HuH-7.5 (cell line): Measurements from ENCODE around the gene TNNT3.
"Not testable (repeated sequence)": the region's sequence is repeated elsewhere in the genome, so short reads cannot be mapped to it uniquely, and the experiment has no call there.

ENCODE experiments used
- DNase-seq: peaks from one replicate; pipeline ENCODE4 v3.0.0; 2011; ENCODE audit warnings: low spot score

Gene TNNT3

GRCh38 chr11:1935156-1936071, 15.9 kb downstream of the TNNT3 start:
- DNase-seq = no peak

- DNase-seq = no peak
These were observed 16.7 kb downstream of the TNNT3 start for GRCh38 chr11:1936072-1936780.

GRCh38 chr11:1936781-1937615, 17.5 kb downstream of the TNNT3 start:
- DNase-seq = no peak

- no peak for DNase-seq
These were observed 18.3 kb downstream of the TNNT3 start for GRCh38 chr11:1937616-1938342.

- DNase-seq = no peak
These were observed 19.0 kb downstream of the TNNT3 start for GRCh38 chr11:1938343-1939005.

- DNase-seq = no peak
These were observed 19.6 kb downstream of the TNNT3 start for GRCh38 chr11:1939006-1939625.

GRCh38 chr11:1939788-1940187, 20.3 kb downstream of the TNNT3 start:
- not testable (repeated sequence) for DNase-seq

- DNase-seq = no peak
These were observed 23.2 kb downstream of the TNNT3 start for GRCh38 chr11:1942558-1943260.

- DNase-seq = no peak
These were observed 24.1 kb downstream of the TNNT3 start for GRCh38 chr11:1943576-1943975.

- no peak for DNase-seq
These were observed 24.5 kb downstream of the TNNT3 start for GRCh38 chr11:1943977-1944376.

- no peak for DNase-seq
These were observed 27.4 kb downstream of the TNNT3 start, which contains the start of gene MRPL23 for GRCh38 chr11:1946812-1947484. MRPL23 (plus strand) TSS chr11:1947332; CDS start chr11:1947363, 31 bp downstream.

GRCh38 chr11:1947592-1948237, 28.2 kb downstream of the TNNT3 start:
- DNase-seq = no peak

- no peak for DNase-seq
These were observed 28.9 kb downstream of the TNNT3 start for GRCh38 chr11:1948389-1948788.

GRCh38 chr11:1949302-1949701, 29.8 kb downstream of the TNNT3 start:
- DNase-seq = no peak

GRCh38 chr11:1949922-1950321, 30.4 kb downstream of the TNNT3 start:
- no peak for DNase-seq

- DNase-seq = no peak
These were observed 33.4 kb downstream of the TNNT3 start for GRCh38 chr11:1952806-1953482.

- DNase-seq = no peak
These were observed 34.2 kb downstream of the TNNT3 start for GRCh38 chr11:1953489-1954266.
